Chondrocyte (in vitro differentiated cells): ENCODE measurements around the gene AMFR. TPM values are rescaled to one million over a fixed set of nuclear protein-coding genes. Genes with fewer than 3 reads are reported as not detected.

ENCODE experiments used
- DNase-seq: peaks from one replicate; pipeline ENCODE4 v3.0.0; 2021; ENCODE audit warnings: mixed read lengths, low spot score
- H3K27ac Mint-ChIP-seq: one replicate; pipeline ENCODE4 v1.8.0; 2021; ENCODE audit warnings: mild to moderate bottlenecking, moderate library complexity, mixed read lengths; ENCODE audit not compliant: unreplicated experiment
- H3K27me3 Mint-ChIP-seq: 2 replicates; pipeline ENCODE4 v1.8.0; 2021; ENCODE audit warnings: low read depth, mixed read lengths
- H3K36me3 Mint-ChIP-seq: 2 replicates; pipeline ENCODE4 v1.8.0; 2021; ENCODE audit warnings: low read depth, mixed read lengths
- H3K4me1 Mint-ChIP-seq: 2 replicates; pipeline ENCODE4 v1.8.0; 2021; ENCODE audit warnings: low read depth, mild to moderate bottlenecking, mixed read lengths
- H3K4me3 Mint-ChIP-seq: one replicate; pipeline ENCODE4 v1.8.0; 2021; ENCODE audit warnings: mild to moderate bottlenecking, moderate library complexity, mixed read lengths; ENCODE audit not compliant: unreplicated experiment
- H3K9me3 Mint-ChIP-seq: 2 replicates; pipeline ENCODE4 v1.8.0; 2021; ENCODE audit warnings: low read depth, mixed read lengths
- total RNA-seq: library from RNA; stranded (reverse); gene quantifications from 3 replicates; pipeline ENCODE4 v1.2.1, GENCODE V29; 2021
- TF ChIP-seq, protein P1 (sequence below): fragments of 200-600 bp; sonication (generic); IDR thresholded peaks from 2 replicates; pipeline ENCODE4 v1.5.0; 2021; ENCODE audit warnings: antibody characterized with exemption, mild to moderate bottlenecking, moderate library complexity

AMFR gene
- total RNA-seq, 1 donor from 2014 or later = 104 TPM

- H3K4me1 Mint-ChIP-seq = peaks cover 48% of the 10 kb centered on the region
- DNase-seq = no peak
- no peaks in the 10 kb centered on the region for H3K36me3 Mint-ChIP-seq
- H3K27ac Mint-ChIP-seq = no peak overlapping the region
- H3K4me3 Mint-ChIP-seq = no peak overlapping the region
- TF ChIP-seq, protein P1, sequence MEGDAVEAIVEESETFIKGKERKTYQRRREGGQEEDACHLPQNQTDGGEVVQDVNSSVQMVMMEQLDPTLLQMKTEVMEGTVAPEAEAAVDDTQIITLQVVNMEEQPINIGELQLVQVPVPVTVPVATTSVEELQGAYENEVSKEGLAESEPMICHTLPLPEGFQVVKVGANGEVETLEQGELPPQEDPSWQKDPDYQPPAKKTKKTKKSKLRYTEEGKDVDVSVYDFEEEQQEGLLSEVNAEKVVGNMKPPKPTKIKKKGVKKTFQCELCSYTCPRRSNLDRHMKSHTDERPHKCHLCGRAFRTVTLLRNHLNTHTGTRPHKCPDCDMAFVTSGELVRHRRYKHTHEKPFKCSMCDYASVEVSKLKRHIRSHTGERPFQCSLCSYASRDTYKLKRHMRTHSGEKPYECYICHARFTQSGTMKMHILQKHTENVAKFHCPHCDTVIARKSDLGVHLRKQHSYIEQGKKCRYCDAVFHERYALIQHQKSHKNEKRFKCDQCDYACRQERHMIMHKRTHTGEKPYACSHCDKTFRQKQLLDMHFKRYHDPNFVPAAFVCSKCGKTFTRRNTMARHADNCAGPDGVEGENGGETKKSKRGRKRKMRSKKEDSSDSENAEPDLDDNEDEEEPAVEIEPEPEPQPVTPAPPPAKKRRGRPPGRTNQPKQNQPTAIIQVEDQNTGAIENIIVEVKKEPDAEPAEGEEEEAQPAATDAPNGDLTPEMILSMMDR = no peak
- H3K9me3 Mint-ChIP-seq = no peaks in the 10 kb centered on the region
- no peaks in the 10 kb centered on the region for H3K27me3 Mint-ChIP-seq
Measured at GRCh38 chr16:56421313-56421712, 4.0 kb downstream of the AMFR start.

DNA sequence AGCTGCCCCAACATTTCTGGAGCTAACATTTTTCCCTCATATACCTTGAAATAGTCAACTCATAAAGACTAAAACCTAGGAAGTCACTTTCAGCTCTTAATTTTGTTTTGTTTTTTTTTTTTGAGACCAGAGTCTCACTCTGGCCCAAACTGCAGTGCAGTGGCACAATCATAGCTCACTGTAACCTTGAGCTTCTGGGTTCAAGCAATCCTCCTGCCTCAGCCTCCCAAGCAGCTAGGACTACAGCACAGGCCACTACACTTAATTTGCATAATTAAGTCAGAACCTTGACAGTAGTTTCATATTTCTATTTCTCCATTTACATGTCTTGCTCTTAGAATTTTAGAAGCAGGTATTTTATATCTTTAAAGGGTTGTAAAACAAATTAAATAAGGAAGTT, 4.7 kb downstream of the AMFR start:
- no peak overlapping the region for H3K27ac Mint-ChIP-seq

GRCh38 chr16:56419740-56420548, 5.4 kb downstream of the AMFR start:
- no peak for DNase-seq
- Mint-ChIP-seq H3K27ac (peak overlapping the region; percentile 76), H3K36me3 (no peaks in the 10 kb centered on the region), H3K27me3 (no peaks in the 10 kb centered on the region), H3K9me3 (no peaks in the 10 kb centered on the region), H3K4me1 (peaks cover 54% of the 10 kb centered on the region), H3K4me3 (no peak overlapping the region)
- TF ChIP-seq, protein P1 = peak; percentile 17

More for the DNA sequence above, 4.7 kb downstream of the AMFR start:
- H3K9me3 Mint-ChIP-seq = no peaks in the 10 kb centered on the region
- H3K4me1 Mint-ChIP-seq = peaks cover 49% of the 10 kb centered on the region
- no peaks in the 10 kb centered on the region for H3K36me3 Mint-ChIP-seq
- no peak overlapping the region for H3K4me3 Mint-ChIP-seq
- DNase-seq = no peak
- H3K27me3 Mint-ChIP-seq = no peaks in the 10 kb centered on the region
- TF ChIP-seq, protein P1 = no peak

- TF ChIP-seq, protein P1 = no peak
- H3K27ac Mint-ChIP-seq = no peak overlapping the region
- H3K9me3 Mint-ChIP-seq = no peaks in the 10 kb centered on the region
- no peaks in the 10 kb centered on the region for H3K36me3 Mint-ChIP-seq
- H3K4me1 Mint-ChIP-seq = peaks cover 37% of the 10 kb centered on the region
- H3K27me3 Mint-ChIP-seq = no peaks in the 10 kb centered on the region
- H3K4me3 Mint-ChIP-seq = no peak overlapping the region
- DNase-seq = no peak
Measured at GRCh38 chr16:56417138-56417537, 8.2 kb downstream of the AMFR start.

DNA sequence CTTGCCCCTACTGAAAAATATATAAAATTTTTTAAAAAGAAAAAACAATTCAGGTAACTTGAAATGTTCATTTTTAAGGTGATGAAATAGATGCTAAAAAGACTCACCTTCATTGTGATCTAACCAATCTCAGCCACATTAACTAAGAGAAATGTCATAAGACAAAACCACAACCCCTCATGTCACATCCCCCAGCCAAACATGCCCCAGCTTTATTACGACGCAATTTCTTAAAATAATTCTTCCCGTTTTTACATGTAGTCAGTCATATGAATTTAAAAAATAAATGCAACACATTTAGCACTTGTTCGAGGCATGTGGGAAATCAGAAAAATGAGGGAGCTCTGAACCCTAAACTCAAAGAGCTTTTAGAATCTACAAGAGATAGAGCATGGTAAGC, 9.5 kb downstream of the AMFR start:
- Mint-ChIP-seq H3K36me3 (peaks cover 2% of the 10 kb centered on the region), H3K4me3 (no peak overlapping the region), H3K4me1 (peaks cover 30% of the 10 kb centered on the region), H3K9me3 (no peaks in the 10 kb centered on the region), H3K27ac (no peak overlapping the region), H3K27me3 (no peaks in the 10 kb centered on the region)
- no peak for DNase-seq
- TF ChIP-seq, protein P1 = no peak
